ENCODE data around the gene MYOF.

The MYOF gene

GRCh38 chr10:93259126-93259525 lies 223.0 kb downstream of the MYOF start:
- Histone ChIP-seq H3K9ac (no peak overlapping the region), H4K20me1 (ENCODE audit: insufficient read depth) (no peaks in the 10 kb centered on the region), H3K4me2 (no peak overlapping the region), H3K79me2 (ENCODE audit: insufficient read depth, low read depth) (no peaks in the 10 kb centered on the region), H3K36me3 (ENCODE audit: insufficient read depth) (no peaks in the 10 kb centered on the region), H3K4me3 (IDR thresholded peaks at IDR 0.05; ENCODE audit: insufficient read depth, low read depth, low read length) (no peak overlapping the region), H3K27ac (no peak overlapping the region), H3K4me1 (ENCODE audit: low read depth, poor library complexity, severe bottlenecking) (no peaks in the 10 kb centered on the region), H3K27me3 (ENCODE audit: insufficient read depth, low read depth) (no peaks in the 10 kb centered on the region), H2AFZ (ENCODE audit: low read depth) (no peak overlapping the region)
- no peak for TF ChIP-seq CTCF (conservative IDR thresholded peaks at IDR 0.05; ENCODE audit: low read depth, low read length)
